ENCODE results near the gene PAIP2B. TPM values are rescaled to one million over a fixed set of nuclear protein-coding genes. Genes with fewer than 3 reads are reported as not detected.

PAIP2B gene
- total and polyA plus RNA-seq, 2 of the 13 experiments (the other 11 are each of a cell fraction or from before 2014, with no cell fraction given), result 0.16 to 0.29 TPM

DNA sequence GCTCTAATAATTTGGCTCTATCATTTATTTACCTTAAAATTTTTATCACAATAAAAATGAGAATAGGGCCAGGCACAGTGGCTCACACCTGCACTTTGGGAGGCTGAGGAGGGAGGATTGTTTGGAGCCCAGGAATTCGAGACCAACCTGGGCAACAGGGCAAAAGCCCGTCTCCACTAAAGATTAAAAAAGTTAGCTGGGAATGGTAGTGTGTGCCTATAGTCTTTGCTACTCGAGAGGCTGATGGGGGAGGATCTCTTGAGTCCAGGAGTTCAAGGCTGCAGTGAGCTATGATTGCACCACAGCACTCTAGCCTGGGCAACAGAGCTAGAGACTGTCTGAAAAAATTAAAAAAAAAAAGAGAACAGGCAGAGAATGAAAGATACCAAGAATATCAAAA, 90.7 kb downstream of the PAIP2B start:
- DNase-seq (ENCODE audit: low spot score) (peak; percentile 79), ATAC-seq (peak; percentile 82), FAIRE-seq (peak; percentile 69)
- Histone ChIP-seq H3K9me3 (ENCODE audit: low read length) (no peaks in the 10 kb centered on the region), H2AFZ (ENCODE audit: low read length) (no peak overlapping the region), H3K4me3 (replicated peaks in 1 of 3; ENCODE audit: insufficient read depth in 1 of 3, low read depth in 2 of 3, low read length in 3 of 3) (no peak overlapping the region), H3K79me2 (ENCODE audit: insufficient read depth, low read length) (peaks cover 39% of the 10 kb centered on the region), H3K4me1 (ENCODE audit: insufficient read depth, low read length) (peaks cover 46% of the 10 kb centered on the region), H3K36me3 (replicated peaks in 1 of 2; ENCODE audit: control insufficient read depth in 1 of 2, insufficient read depth in 2 of 2, low read length in 2 of 2) (peaks cover 29 to 75% of the 10 kb centered on the region in 2 experiments), H4K20me1 (ENCODE audit: insufficient read depth, low read length) (peaks cover 8% of the 10 kb centered on the region; the same call in 1 of the 2 replicates), H3K4me2 (ENCODE audit: low read depth, low read length) (0 out of 2 replicates have a peak overlapping the region, but pooled peaks have one; percentile 4), H3K9ac (ENCODE audit: insufficient read depth, low read depth, low read length) (no peak overlapping the region), H3K27me3 (ENCODE audit: control insufficient read depth in 1 of 2, insufficient read depth in 2 of 2, low read length in 2 of 2) (no peaks in the 10 kb centered on the region), H3K27ac (ENCODE audit: extremely low read length, insufficient read depth, low read length) (peak overlapping the region; percentile 23)
- POLR2A ChIA-PET, result no interaction called here
- in situ Hi-C loops (cut with HindIII; ENCODE audit: extremely low pct_ligation_motif_present, low pct_unique_long_range_greater_than_20kb), result no loop called here
- WGBS (ENCODE audit: low lambda C conversion rate), result 19% methylated on average over 3 of the region's 3 CpGs
- no TSS peak for BruUV-seq (replicated peaks)
- CTCF ChIA-PET (ENCODE audit: low intra/inter-chr PET ratio, low total read pairs), result no interaction called here
- intact Hi-C loops (cut with micrococcal nuclease; ENCODE audit: unreplicated experiment), result no loop called here
- TF ChIP-seq RXRB (CRISPR knock-in tag; IDR thresholded peaks at IDR 0.05; ENCODE audit: borderline replicate concordance) (no peak), TIGD3 (CRISPR knock-in tag; IDR thresholded peaks at IDR 0.05; ENCODE audit: borderline replicate concordance) (no peak), ZNF383 (CRISPR knock-in tag; IDR thresholded peaks at IDR 0.05; ENCODE audit: borderline replicate concordance) (no peak), FOXP1 (IDR thresholded peaks at IDR 0.05) (no peak), FOXP1 (CRISPR knock-in tag; IDR thresholded peaks at IDR 0.05) (no peak), ZFYVE20 (CRISPR knock-in tag; IDR thresholded peaks at IDR 0.05; ENCODE audit: borderline replicate concordance, low read depth) (no peak), FOXA1 (IDR thresholded peaks at IDR 0.05) (no peak), FOXA1 (CRISPR knock-in tag; IDR thresholded peaks at IDR 0.05) (no peak), PRDM10 (CRISPR knock-in tag; IDR thresholded peaks at IDR 0.05; ENCODE audit: low read depth) (no peak), ZNF747 (CRISPR knock-in tag; IDR thresholded peaks at IDR 0.05; ENCODE audit: borderline replicate concordance) (no peak), PRMT3 (CRISPR knock-in tag; IDR thresholded peaks at IDR 0.05; ENCODE audit: borderline replicate concordance, low read depth) (no peak), ZNF44 (CRISPR knock-in tag; IDR thresholded peaks at IDR 0.05) (no peak), ZMYM3 (CRISPR knock-in tag; IDR thresholded peaks at IDR 0.05) (peak; percentile 93)
- TF ChIP-seq, protein P1, sequence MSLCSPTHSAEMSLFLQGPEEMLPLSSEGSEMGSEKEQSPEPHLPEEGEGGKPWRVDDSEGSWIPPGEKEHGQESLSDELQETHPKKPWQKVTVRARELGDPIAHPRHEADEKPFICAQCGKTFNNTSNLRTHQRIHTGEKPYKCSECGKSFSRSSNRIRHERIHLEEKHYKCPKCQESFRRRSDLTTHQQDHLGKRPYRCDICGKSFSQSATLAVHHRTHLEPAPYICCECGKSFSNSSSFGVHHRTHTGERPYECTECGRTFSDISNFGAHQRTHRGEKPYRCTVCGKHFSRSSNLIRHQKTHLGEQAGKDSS (CRISPR knock-in tag; IDR thresholded peaks at IDR 0.05; ENCODE audit: borderline replicate concordance, low read depth), result no peak
- TF ChIP-seq, protein P2, sequence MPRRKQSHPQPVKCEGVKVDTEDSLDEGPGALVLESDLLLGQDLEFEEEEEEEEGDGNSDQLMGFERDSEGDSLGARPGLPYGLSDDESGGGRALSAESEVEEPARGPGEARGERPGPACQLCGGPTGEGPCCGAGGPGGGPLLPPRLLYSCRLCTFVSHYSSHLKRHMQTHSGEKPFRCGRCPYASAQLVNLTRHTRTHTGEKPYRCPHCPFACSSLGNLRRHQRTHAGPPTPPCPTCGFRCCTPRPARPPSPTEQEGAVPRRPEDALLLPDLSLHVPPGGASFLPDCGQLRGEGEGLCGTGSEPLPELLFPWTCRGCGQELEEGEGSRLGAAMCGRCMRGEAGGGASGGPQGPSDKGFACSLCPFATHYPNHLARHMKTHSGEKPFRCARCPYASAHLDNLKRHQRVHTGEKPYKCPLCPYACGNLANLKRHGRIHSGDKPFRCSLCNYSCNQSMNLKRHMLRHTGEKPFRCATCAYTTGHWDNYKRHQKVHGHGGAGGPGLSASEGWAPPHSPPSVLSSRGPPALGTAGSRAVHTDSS (CRISPR knock-in tag; conservative IDR thresholded peaks at IDR 0.05), result no peak
